ENCODE measurements around the gene GMPPA.
A peak's percentile ranks its signal among the peaks of the same experiment; 100 is the strongest.

The GMPPA gene

DNA sequence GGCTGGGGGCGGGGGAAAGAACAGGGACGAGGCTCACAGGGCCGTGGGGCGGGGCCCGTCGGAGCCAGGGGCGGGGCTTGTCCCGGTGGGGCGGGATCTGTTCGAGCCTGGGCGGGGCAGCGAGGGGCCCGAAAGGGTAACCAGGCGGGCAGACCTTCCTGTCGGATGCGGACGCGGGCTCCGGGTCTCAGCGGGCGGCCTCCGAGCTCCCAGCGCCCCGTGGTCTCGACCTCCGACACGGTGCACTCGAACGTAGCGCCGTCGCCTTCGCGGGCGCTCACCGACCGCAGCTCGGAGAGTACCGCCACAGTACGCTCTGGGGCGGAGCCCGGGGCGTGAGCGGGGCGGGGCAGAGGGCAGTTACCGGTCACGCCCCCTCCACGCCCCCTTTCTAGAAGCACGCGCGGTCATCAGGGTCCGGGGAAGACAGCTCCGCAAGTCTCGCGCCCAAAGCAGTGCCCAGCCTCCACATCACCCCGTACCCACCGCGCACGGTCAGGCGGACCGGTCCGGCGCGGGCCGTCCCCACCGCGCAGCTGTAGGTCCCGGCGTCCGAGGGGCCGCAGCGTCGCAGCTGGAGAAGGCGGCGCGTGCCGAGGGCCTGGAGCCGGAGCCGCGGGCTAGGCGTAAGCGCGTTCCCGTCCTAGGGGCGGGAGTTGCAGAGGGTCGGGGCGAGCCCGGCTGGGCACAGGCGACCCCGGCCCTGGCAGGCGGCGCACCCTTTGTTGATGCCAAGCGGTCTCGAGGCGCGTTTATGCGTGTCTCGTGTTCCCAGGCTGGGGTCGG lies 53.9 kb downstream of the GMPPA start:
- Histone ChIP-seq H3K36me3 (ENCODE audit: control insufficient read depth, insufficient read depth, low read length) (no peaks in the 10 kb centered on the region), H3K9me3 (ENCODE audit: control insufficient read depth, low read length) (no peaks in the 10 kb centered on the region), H3K27ac (ENCODE audit: low read depth, low read length, severe bottlenecking) (peak overlapping the region; percentile 41), H3K4me1 (ENCODE audit: control insufficient read depth, insufficient read depth, low read length, poor library complexity, severe bottlenecking) (no peaks in the 10 kb centered on the region), H3K4me3 (ENCODE audit: extremely low read depth, insufficient read depth, low read length, poor library complexity, severe bottlenecking) (peak overlapping the region; percentile 61)
- 2 to 3% methylated on average over 85 to 94 of the region's 99 CpGs for whole genome bisulfite sequencing, 2 experiments (ENCODE audit: insufficient coverage in 2 of 2)

DNA sequence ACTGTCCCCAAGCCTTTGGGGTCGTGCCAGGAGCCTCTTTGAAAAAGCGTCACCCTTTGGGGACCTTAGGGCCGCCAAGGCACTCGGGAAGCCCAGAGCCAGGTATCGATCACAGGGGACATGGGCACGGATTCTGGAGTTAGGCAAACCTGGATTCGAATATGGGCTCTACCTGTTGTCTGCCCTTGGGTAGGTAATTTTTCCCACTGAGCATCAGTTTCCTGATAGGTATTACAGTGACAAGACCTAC lies 54.4 kb downstream of the GMPPA start:
- no peaks in the 10 kb centered on the region for H3K9me3 ChIP-seq (ENCODE audit: control insufficient read depth, low read length)
- H3K27ac ChIP-seq (ENCODE audit: low read depth, low read length, severe bottlenecking) = no peak overlapping the region
- no peaks in the 10 kb centered on the region for H3K4me1 ChIP-seq (ENCODE audit: control insufficient read depth, insufficient read depth, low read length, poor library complexity, severe bottlenecking)
- 56 to 57% methylated on average over 7 of the region's 7 CpGs for WGBS, 2 experiments (ENCODE audit: insufficient coverage in 2 of 2)
- H3K4me3 ChIP-seq (ENCODE audit: extremely low read depth, insufficient read depth, low read length, poor library complexity, severe bottlenecking) = peak overlapping the region; percentile 61
- no peaks in the 10 kb centered on the region for H3K36me3 ChIP-seq (ENCODE audit: control insufficient read depth, insufficient read depth, low read length)

GRCh38 chr2:219553463-219553963 lies 54.8 kb downstream of the GMPPA start:
- WGBS, 2 experiments (ENCODE audit: insufficient coverage in 2 of 2) = 79 to 89% methylated on average over 12 of the region's 12 CpGs
- Histone ChIP-seq H3K9me3 (ENCODE audit: control insufficient read depth, low read length) (no peaks in the 10 kb centered on the region), H3K4me3 (ENCODE audit: extremely low read depth, insufficient read depth, low read length, poor library complexity, severe bottlenecking) (no peak overlapping the region), H3K27ac (ENCODE audit: low read depth, low read length, severe bottlenecking) (no peak overlapping the region), H3K4me1 (ENCODE audit: control insufficient read depth, insufficient read depth, low read length, poor library complexity, severe bottlenecking) (no peaks in the 10 kb centered on the region), H3K36me3 (ENCODE audit: control insufficient read depth, insufficient read depth, low read length) (no peaks in the 10 kb centered on the region)

DNA sequence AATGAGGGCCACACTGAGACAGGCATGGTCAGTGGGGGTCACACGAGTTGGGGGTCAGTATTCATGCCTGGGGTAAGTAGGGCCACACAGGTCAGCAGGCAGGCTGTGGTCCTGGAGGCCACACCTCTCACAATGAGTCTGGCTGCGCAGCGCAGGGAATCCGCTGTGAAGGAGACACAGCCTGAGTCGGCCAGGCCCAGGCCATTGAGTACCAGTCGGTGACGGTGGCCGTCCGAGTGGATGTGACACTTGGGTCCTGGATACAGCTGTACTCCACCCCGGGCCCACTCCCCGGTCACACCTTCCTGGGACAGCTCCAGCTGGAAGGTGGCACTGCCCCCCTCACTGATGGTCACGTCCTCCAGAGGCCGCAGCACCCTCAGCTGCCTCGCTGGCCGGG lies 55.7 kb downstream of the GMPPA start:
- Histone ChIP-seq H3K4me1 (ENCODE audit: control insufficient read depth, insufficient read depth, low read length, poor library complexity, severe bottlenecking) (no peaks in the 10 kb centered on the region), H3K9me3 (ENCODE audit: control insufficient read depth, low read length) (no peaks in the 10 kb centered on the region), H3K36me3 (ENCODE audit: control insufficient read depth, insufficient read depth, low read length) (peaks cover 2% of the 10 kb centered on the region), H3K4me3 (ENCODE audit: extremely low read depth, insufficient read depth, low read length, poor library complexity, severe bottlenecking) (no peak overlapping the region), H3K27ac (ENCODE audit: low read depth, low read length, severe bottlenecking) (no peak overlapping the region)
- WGBS, 2 experiments (ENCODE audit: insufficient coverage in 2 of 2) = 94 to 97% methylated on average over 11 of the region's 15 CpGs

- H3K4me3 ChIP-seq (ENCODE audit: extremely low read depth, insufficient read depth, low read length, poor library complexity, severe bottlenecking) = no peak overlapping the region
- H3K9me3 ChIP-seq (ENCODE audit: control insufficient read depth, low read length) = no peaks in the 10 kb centered on the region
- 91 to 95% methylated on average over 15 to 17 of the region's 20 CpGs for WGBS, 2 experiments (ENCODE audit: insufficient coverage in 2 of 2)
- H3K4me1 ChIP-seq (ENCODE audit: control insufficient read depth, insufficient read depth, low read length, poor library complexity, severe bottlenecking) = peaks cover 8% of the 10 kb centered on the region
- H3K36me3 ChIP-seq (ENCODE audit: control insufficient read depth, insufficient read depth, low read length) = peaks cover 2% of the 10 kb centered on the region
- H3K27ac ChIP-seq (ENCODE audit: low read depth, low read length, severe bottlenecking) = no peak overlapping the region
Measured at GRCh38 chr2:219555956-219556355, 57.3 kb downstream of the GMPPA start.

- H3K36me3 ChIP-seq (ENCODE audit: control insufficient read depth, insufficient read depth, low read length) = peaks cover 2% of the 10 kb centered on the region
- no peak overlapping the region for H3K4me3 ChIP-seq (ENCODE audit: extremely low read depth, insufficient read depth, low read length, poor library complexity, severe bottlenecking)
- no peak overlapping the region for H3K27ac ChIP-seq (ENCODE audit: low read depth, low read length, severe bottlenecking)
- no peaks in the 10 kb centered on the region for H3K9me3 ChIP-seq (ENCODE audit: control insufficient read depth, low read length)
- peaks cover 13% of the 10 kb centered on the region for H3K4me1 ChIP-seq (ENCODE audit: control insufficient read depth, insufficient read depth, low read length, poor library complexity, severe bottlenecking)
- 97 to 98% methylated on average over 17 of the region's 19 CpGs for WGBS, 2 experiments (ENCODE audit: insufficient coverage in 2 of 2)
Measured at GRCh38 chr2:219556413-219556812, 57.7 kb downstream of the GMPPA start.
